Measurements from ENCODE around the gene NLGN1.

- TF ChIP-seq EP300 (IDR thresholded peaks at IDR 0.05), result no peak
- TF ChIP-seq CTCF (IDR thresholded peaks at IDR 0.05), result no peak
- no peak for TF ChIP-seq POLR2AphosphoS5 (IDR thresholded peaks at IDR 0.05)
- TF ChIP-seq POLR2A (IDR thresholded peaks at IDR 0.05; ENCODE audit: low read depth), result no peak
Measured at GRCh38 chr3:173502983-173503568, 105.5 kb downstream of the NLGN1 start.
